GM18511 (cell line): Measurements from ENCODE around the gene KLHL34.

Experiments used
- ATAC-seq: cut with Tn5 transposase; IDR thresholded peaks from one replicate; pipeline ENCODE4 v1.9.1; 2021; ENCODE audit warnings: mild to moderate bottlenecking, moderate library complexity; ENCODE audit not compliant: unreplicated experiment

Gene KLHL34

DNA sequence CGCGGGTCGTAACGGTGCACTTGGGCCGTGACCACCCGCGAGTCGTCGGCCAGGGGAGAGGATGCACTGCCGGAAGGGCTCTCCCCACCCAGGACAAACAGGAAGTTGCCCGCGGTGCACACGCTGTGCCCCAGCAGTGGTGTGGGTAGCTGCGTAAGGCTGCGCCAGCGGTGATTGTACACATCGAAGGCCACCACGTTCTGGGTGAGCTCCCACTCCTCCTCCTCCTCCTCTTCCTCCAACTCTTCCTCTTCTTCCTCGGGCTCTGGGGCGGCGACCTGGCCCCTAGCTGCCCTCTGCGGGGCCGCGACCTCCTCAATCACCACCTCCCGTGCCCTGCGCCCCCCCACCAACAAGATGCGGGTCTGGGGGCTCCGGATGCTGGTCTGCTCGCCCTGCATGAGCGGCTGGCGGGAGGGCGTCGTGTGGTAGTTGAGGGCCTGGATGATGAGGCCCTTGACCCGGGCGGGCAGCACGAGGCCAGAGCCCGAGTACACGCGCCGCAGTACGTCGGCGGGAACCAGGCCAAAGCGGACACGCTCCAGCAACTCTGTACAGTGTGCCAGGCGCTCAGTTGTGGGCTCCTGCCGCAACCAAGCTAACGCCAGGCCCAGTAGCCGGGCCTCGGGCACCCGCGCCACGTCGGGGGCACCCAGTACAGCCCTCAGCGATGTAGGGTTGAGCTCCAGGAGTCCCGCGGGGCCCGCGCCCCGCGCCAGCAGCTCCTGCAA is 1.4 kb downstream of the KLHL34 start:
- ATAC-seq = no peak

- ATAC-seq = no peak
These were observed 2.1 kb downstream of the KLHL34 start for GRCh38 chrX:21655901-21656586.

- ATAC-seq = no peak
These were observed 12.2 kb downstream of the KLHL34 start for GRCh38 chrX:21645886-21646285.

DNA sequence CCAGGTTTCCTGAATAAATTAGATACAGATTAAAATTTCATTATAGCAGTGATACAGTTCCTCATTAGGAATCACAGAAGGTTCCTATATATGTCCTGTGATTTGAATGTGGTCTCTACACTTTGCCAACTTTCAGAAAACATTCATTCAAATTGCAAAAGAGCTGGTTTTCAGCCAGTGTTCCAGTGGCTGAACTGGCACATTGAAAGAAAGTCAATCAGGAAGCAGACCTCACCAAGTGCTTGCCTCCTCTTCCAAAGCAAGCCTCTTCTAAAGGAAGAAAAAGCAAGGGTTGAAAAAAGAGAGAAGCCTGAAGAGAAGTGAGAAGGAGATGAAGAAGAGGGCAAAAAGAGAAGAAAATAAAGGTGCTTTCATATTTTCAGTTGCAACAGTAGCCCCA is 12.7 kb downstream of the KLHL34 start:
- ATAC-seq = no peak

- no peak for ATAC-seq
These were observed 18.4 kb downstream of the KLHL34 start for GRCh38 chrX:21639775-21640174.

GRCh38 chrX:21638311-21638710 is 19.8 kb downstream of the KLHL34 start:
- no peak for ATAC-seq

GRCh38 chrX:21632027-21632426 is 26.1 kb downstream of the KLHL34 start:
- no peak for ATAC-seq

DNA sequence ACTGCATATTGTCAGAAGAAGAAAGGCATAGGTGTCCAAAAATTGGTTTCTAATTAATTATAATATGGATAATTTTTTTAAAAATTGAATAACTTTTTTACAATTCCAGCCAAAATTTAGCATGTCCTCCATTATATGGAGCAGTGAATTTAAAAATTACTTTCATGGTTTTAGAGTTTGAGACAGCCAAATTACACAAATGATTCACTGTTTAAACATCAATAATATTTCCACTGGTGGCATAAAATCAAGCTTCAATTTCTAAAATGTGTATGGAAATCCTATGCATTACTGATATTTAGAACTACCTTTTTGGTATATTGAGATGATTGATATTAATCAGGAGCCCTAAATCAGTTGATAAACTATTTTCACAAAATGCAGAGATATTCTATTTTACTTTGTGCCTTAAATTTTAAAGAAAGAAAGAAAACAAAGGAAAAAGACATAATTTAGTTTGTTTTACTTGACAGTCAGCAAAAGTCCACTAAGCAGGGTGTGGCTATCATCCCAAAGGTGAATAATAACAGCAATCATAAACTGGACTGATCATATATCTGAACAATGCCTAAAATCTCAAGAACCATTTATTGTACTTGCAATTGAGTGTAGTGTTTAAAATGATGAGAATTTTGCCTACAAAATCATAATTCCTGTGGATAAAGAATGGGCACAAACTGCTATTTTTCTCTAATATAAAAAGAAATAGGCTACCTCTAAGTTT is 34.2 kb downstream of the KLHL34 start:
- ATAC-seq = no peak

DNA sequence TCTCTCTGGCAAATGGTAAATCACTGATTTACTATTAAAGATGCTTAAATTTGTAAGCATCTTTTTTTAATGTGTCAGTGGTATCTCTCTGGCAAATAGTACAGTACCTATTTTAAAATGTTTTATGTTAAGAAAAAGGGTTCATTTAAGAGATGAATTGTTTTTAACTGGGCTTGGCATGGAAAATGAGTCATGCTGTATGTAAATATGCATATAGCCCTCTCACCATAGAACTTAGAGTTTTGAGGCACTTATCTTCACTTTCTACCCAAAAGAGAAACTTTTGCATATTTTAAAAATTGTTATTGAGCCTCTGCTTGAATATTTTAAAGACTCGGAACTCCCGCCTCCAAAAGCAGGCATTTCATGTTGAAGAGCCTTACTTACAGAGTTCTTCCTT is 37.9 kb downstream of the KLHL34 start:
- ATAC-seq = no peak

GRCh38 chrX:21616386-21616785 is 41.7 kb downstream of the KLHL34 start:
- ATAC-seq = no peak

DNA sequence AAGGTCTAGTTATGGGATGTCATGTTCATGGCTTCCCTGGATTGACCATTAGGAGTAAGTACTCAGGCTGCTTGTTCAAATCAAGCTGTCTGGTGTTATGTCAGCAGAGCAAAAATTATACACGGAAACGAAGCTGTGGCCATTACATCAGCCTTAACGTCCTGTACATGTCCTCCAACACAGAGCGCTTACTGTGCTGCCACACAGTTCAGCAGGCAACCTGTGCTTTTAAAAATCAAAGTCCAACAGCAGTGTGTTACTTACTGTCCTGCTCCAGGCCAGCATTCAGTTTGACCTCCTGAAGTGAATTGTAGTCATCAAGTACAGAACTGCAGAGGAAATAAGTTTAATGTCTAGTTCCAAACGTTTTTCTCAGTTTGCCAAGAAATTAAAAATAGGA is 46.0 kb downstream of the KLHL34 start:
- no peak for ATAC-seq

DNA sequence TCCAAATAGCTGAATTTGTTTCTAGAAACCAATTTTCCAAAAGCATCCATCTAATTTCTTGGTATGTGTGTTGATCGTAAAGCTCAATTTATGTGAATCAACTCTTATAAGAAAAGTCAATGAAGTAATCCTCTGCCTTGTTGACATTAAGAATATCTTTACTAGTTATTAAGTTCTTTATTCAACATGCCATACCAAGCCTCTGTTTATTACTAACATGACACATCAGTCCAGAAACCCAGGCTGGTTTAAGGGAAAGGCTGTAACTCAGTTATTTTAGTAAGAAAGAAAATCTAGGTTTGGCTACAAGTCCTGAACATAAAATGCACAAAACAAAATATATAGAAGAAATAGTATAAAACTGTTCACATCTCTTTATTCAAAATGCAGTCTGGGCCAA is 48.0 kb downstream of the KLHL34 start:
- ATAC-seq = no peak

DNA sequence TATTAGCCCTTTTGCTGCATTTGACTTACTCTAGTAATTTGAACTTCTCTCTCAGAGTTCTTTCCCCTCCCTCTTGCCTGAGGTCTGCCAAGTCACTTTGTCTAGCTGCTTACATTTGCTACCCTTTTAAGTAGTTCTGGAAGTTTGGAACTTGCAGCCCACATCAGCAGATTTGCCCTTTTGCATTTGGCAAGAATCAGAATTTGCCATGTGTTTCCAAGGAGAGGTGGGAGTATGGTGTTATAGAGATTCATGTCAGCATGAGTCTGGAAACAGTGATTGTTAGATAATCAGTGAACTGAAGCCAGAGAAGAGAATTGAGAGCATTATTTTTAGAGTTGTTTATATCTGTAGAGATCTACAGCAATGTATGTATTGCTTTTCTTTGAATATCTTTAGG is 52.1 kb downstream of the KLHL34 start:
- no peak for ATAC-seq
